A673 (cell line): ENCODE results near the gene HDGFL2. TPM values are rescaled to one million over a fixed set of nuclear protein-coding genes. Genes with fewer than 3 reads are reported as not detected.

Experiments used
- BruUV-seq: library from RNA; stranded (reverse); fragments of 400-500 nt; replicated peaks from 2 replicates; lab custom pipeline; 2021; lab: Mats Ljungman, UMichigan
- CTCF ChIA-PET: fragments of 300-600 bp; sonication (Branson Sonifier 250); formaldehyde crosslinking; loops from one replicate; lab custom pipeline; 2022; ENCODE audit warnings: antibody characterized with exemption; lab: Charles Lee
- POLR2A ChIA-PET: fragments of 300-600 bp; sonication (Branson Sonifier 250); formaldehyde crosslinking; loops from one replicate; lab custom pipeline; 2022; ENCODE audit warnings: antibody characterized with exemption; ENCODE audit not compliant: low non-redundant PET; lab: Charles Lee
- DNase-seq: peaks from one replicate; pipeline ENCODE4 v3.0.0-alpha.2; 2015; ENCODE audit warnings: low spot score
- H3K27ac ChIP-seq: fragments of 200-600 bp; sonication (generic); 2 replicates; pipeline ENCODE4 v1.5.1; 2016; ENCODE audit warnings: mixed run types, low read depth, mild to moderate bottlenecking, mixed read lengths, antibody characterized with exemption, low read length; ENCODE audit not compliant: poor library complexity, severe bottlenecking
- H3K27me3 ChIP-seq: fragments of 200-600 bp; sonication (generic); replicated peaks from 2 replicates; pipeline ENCODE4 v1.6.1; 2017; ENCODE audit warnings: mixed run types, low read depth, mild to moderate bottlenecking, mixed read lengths, antibody characterized with exemption, low read length; ENCODE audit not compliant: insufficient read depth, poor library complexity
- H3K36me3 ChIP-seq: fragments of 200-600 bp; sonication (generic); 2 replicates; pipeline ENCODE4 v1.6.1; 2016; ENCODE audit warnings: mixed run types, mild to moderate bottlenecking, mixed read lengths, antibody characterized with exemption, low read length; ENCODE audit not compliant: insufficient read depth, poor library complexity, severe bottlenecking
- H3K4me1 ChIP-seq: fragments of 200-600 bp; sonication (generic); 2 replicates; pipeline ENCODE4 v1.6.1; 2017; ENCODE audit warnings: mixed run types, mild to moderate bottlenecking, mixed read lengths, antibody characterized with exemption, low read length; ENCODE audit not compliant: insufficient read depth, poor library complexity, severe bottlenecking
- H3K4me3 ChIP-seq: fragments of 200-600 bp; sonication (generic); 2 replicates; pipeline ENCODE4 v1.5.1; 2016; ENCODE audit warnings: low read depth, mixed run types, mild to moderate bottlenecking, mixed read lengths, low read length; ENCODE audit not compliant: poor library complexity, severe bottlenecking
- H3K9me3 ChIP-seq: fragments of 200-600 bp; sonication (generic); 2 replicates; pipeline ENCODE4 v1.6.1; 2016; ENCODE audit warnings: mixed run types, low read depth, mild to moderate bottlenecking, mixed read lengths, antibody characterized with exemption, low read length; ENCODE audit not compliant: poor library complexity, severe bottlenecking
- CTCF ChIP-seq: fragments of 300-800, 200-600 bp; sonication (generic); conservative IDR thresholded peaks from 2 replicates; pipeline ENCODE4 v1.5.1; 2017; ENCODE audit warnings: low read depth, mild to moderate bottlenecking, antibody characterized with exemption, low read length, moderate library complexity, mixed read lengths
- EZH2 ChIP-seq: fragments of 200-600 bp; sonication (generic); IDR thresholded peaks from 2 replicates; pipeline ENCODE4 v1.6.1; 2017; ENCODE audit warnings: borderline replicate concordance, low read depth, mild to moderate bottlenecking, mixed read lengths, antibody characterized with exemption, low read length; ENCODE audit not compliant: poor library complexity, severe bottlenecking
- intact Hi-C: fragments of 100-400 bp; cut with micrococcal nuclease; formaldehyde crosslinking; loops from one replicate; pipeline ENCODE4 v1.10.0; 2022; ENCODE audit not compliant: unreplicated experiment
- total RNA-seq: library from RNA; stranded (reverse); gene quantifications from 2 replicates; pipeline ENCODE4 v1.2.3, GENCODE V29; 2021

Gene HDGFL2
- total RNA-seq, 1 experiment from 2014 or later: 89.6 TPM

DNA sequence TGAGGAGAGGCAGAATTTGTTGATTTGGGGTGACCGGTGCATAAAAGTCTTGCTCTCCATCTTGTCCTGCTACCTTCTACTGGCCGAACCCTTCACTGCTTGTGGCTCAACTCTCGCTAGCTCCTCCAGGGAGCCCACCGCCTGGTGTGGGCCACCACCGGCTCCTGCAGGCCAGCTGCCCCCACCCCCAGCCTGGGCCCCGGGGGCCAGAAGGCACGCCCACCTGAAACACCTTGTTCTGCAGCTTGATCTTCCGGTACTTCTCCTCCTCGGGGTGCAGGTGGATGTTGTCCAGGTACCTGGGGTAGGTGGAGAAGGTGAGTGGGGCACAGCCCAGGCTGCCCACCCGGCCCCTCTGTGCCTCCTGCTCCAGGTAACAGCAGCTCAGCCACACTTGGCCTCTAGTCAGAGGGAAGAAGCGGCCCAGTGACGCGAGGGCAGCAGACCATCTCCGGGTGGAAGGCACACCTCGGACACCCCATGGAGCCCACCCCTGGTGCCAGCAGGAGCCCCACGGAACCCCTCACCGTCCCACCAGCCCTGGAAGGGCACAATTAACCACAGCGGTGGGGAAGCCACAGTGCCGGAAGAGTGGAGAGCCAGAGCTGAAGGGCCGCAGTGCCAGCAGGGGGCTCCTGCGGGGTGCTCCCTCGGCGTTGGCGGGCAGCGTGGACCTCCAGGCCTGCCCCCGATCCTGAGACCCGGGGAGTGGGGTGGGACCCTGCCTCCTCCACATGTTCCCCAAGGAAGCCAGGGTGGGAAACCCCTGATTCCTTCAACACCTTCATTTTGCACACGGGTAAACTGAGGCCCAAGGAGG is 24.6 kb upstream of the HDGFL2 start:
- DNase-seq: no peak
- no peaks in the 10 kb centered on the region for H3K27me3 ChIP-seq
- POLR2A ChIA-PET: no interaction called here
- H3K27ac ChIP-seq: no peak overlapping the region
- intact Hi-C loops: no loop called here
- BruUV-seq: no TSS peak
- CTCF ChIA-PET: no interaction called here
- peaks cover 63% of the 10 kb centered on the region for H3K36me3 ChIP-seq
- TF ChIP-seq EZH2 (no peak), CTCF (no peak)
- H3K9me3 ChIP-seq: no peaks in the 10 kb centered on the region
- no peaks in the 10 kb centered on the region for H3K4me1 ChIP-seq
- H3K4me3 ChIP-seq: no peak overlapping the region

GRCh38 chr19:4448147-4448985 is 23.7 kb upstream of the HDGFL2 start:
- CTCF ChIA-PET: no interaction called here
- no peak for DNase-seq
- BruUV-seq: no TSS peak
- Histone ChIP-seq H3K27ac (no peak overlapping the region), H3K36me3 (peaks cover 61% of the 10 kb centered on the region), H3K4me3 (no peak overlapping the region), H3K27me3 (no peaks in the 10 kb centered on the region), H3K9me3 (no peaks in the 10 kb centered on the region), H3K4me1 (no peaks in the 10 kb centered on the region)
- intact Hi-C loops: no loop called here
- TF ChIP-seq CTCF (no peak), EZH2 (no peak)
- POLR2A ChIA-PET: no interaction called here

DNA sequence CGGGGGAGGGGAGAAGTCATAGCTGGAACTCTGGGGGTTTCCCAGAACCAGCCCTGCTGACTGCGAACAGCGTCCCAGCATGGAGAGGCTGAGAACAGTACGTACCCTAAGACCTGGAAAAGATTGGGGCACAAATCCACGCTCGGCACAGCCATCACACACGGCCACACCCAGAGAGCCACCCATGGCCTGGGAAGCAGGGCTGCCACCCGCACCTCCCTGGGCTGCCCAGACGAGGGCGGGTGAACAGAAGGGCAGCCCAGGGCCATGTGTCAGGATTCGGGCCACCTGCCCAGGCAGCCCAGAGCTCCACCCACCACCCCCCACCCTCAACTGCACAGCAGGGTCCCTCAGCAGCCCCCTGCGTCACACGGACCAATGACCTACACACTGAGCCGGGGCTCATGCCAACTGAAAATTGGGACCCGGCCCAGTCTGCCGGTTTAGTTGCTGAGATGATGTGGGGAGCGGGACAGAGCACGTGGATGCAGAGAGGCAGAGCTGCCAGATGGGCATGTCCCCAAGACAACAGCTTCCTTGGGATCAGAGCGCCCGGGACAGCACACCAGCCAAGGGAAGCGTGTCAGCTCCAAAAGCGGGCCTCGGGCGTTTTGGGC is 23.0 kb upstream of the HDGFL2 start:
- Histone ChIP-seq H3K27me3 (no peaks in the 10 kb centered on the region), H3K4me1 (no peaks in the 10 kb centered on the region), H3K27ac (no peak overlapping the region), H3K9me3 (no peaks in the 10 kb centered on the region), H3K4me3 (no peak overlapping the region), H3K36me3 (peaks cover 60% of the 10 kb centered on the region)
- ChIA-PET CTCF (no interaction called here), POLR2A (interaction anchor here (0.5 kb wide), 1 partner anchor 29 kb away, joined by 5 read pairs; no protein-coding TSS in a partner anchor)
- intact Hi-C loops: no loop called here
- no peak for TF ChIP-seq EZH2
- no peak for TF ChIP-seq CTCF
- DNase-seq: no peak
- no TSS peak for BruUV-seq
